SK-N-SH treated with all-trans-retinoic acid at 6 μM for 48 hours (cell line): Measurements from ENCODE around the gene MARCHF6.
"Not testable (repeated sequence)": the region's sequence is repeated elsewhere in the genome, so short reads cannot be mapped to it uniquely, and the experiment has no call there.

ENCODE experiments used
- OSR1 ChIP-seq: fragments of 250-450 bp; sonication (Bioruptor Pico); IDR thresholded peaks from 2 replicates; pipeline ENCODE4 v1.8.0; 2022; ENCODE audit warnings: moderate library complexity, mild to moderate bottlenecking, inconsistent platforms
- POU6F1 ChIP-seq: fragments of 250-450 bp; sonication (Bioruptor Pico); IDR thresholded peaks from 2 replicates; pipeline ENCODE4 v1.8.0; 2021; ENCODE audit warnings: low read depth, mild to moderate bottlenecking, moderate library complexity, borderline replicate concordance
- RARB ChIP-seq: fragments of 250-450 bp; sonication (Bioruptor Pico); IDR thresholded peaks from 2 replicates; pipeline ENCODE4 v1.8.0; 2021; ENCODE audit warnings: mild to moderate bottlenecking, moderate library complexity
- SNAI2 ChIP-seq: fragments of 250-450 bp; sonication (Bioruptor Pico); IDR thresholded peaks from 2 replicates; pipeline ENCODE4 v1.5.0; 2020; ENCODE audit warnings: mild to moderate bottlenecking, moderate library complexity
- TSHZ2 ChIP-seq: fragments of 250-450 bp; sonication (Bioruptor Pico); IDR thresholded peaks from 2 replicates; pipeline ENCODE4 v1.5.0; 2020; ENCODE audit warnings: mild to moderate bottlenecking, moderate library complexity

- TF ChIP-seq TSHZ2 (CRISPR knock-in tag); POU6F1 (CRISPR knock-in tag); OSR1 (CRISPR knock-in tag); RARB (CRISPR knock-in tag); SNAI2: not testable (repeated sequence)
Measured at GRCh38 chr5:10310835-10311570, 42.5 kb upstream of the MARCHF6 start.
